ENCODE data around the gene IVNS1ABP. TPM values are rescaled to one million over a fixed set of nuclear protein-coding genes. Genes with fewer than 3 reads are reported as not detected.

Gene IVNS1ABP
- total and polyA plus RNA-seq, 2 of the 13 experiments (the other 11 are each of a cell fraction or from before 2014, with no cell fraction given) = 49.1 to 51.7 TPM

- TF ChIP-seq E2F2 (CRISPR knock-in tag; IDR thresholded peaks at IDR 0.05; ENCODE audit: borderline replicate concordance) (no peak), MLLT10 (CRISPR knock-in tag; IDR thresholded peaks at IDR 0.05) (no peak), CHCHD3 (CRISPR knock-in tag; IDR thresholded peaks at IDR 0.05) (no peak), NFRKB (IDR thresholded peaks at IDR 0.05) (no peak), BRF2 (CRISPR knock-in tag; IDR thresholded peaks at IDR 0.05) (no peak)
Measured at GRCh38 chr1:185265314-185265713, 51.7 kb downstream of the IVNS1ABP start (continued).

- H3K4me1 ChIP-seq (ENCODE audit: insufficient read depth, low read length) = peaks cover 12% of the 10 kb centered on the region
- no peaks in the 10 kb centered on the region for H3K36me3 ChIP-seq (replicated peaks in 1 of 2; ENCODE audit: control insufficient read depth in 1 of 2, insufficient read depth in 2 of 2, low read length in 2 of 2)
- no peaks in the 10 kb centered on the region for H3K79me2 ChIP-seq (ENCODE audit: insufficient read depth, low read length)
- 75% methylated on average over 1 of the region's 1 CpG for WGBS (ENCODE audit: low lambda C conversion rate)
- no peak overlapping the region for H2AFZ ChIP-seq (ENCODE audit: low read length)
- no peaks in the 10 kb centered on the region for H4K20me1 ChIP-seq (ENCODE audit: insufficient read depth, low read length)
- no peak overlapping the region for H3K9ac ChIP-seq (ENCODE audit: insufficient read depth, low read depth, low read length)
- no peaks in the 10 kb centered on the region for H3K9me3 ChIP-seq (ENCODE audit: low read length)
- ATAC-seq (no peak), DNase-seq (ENCODE audit: low spot score) (no peak), FAIRE-seq (no peak)
- ChIA-PET CTCF (ENCODE audit: low intra/inter-chr PET ratio, low total read pairs) (no interaction called here), POLR2A (no interaction called here)
- H3K27ac ChIP-seq (ENCODE audit: extremely low read length, insufficient read depth, low read length) = no peak overlapping the region
- in situ Hi-C loops (cut with HindIII; ENCODE audit: extremely low pct_ligation_motif_present, low pct_unique_long_range_greater_than_20kb) (no loop called here), intact Hi-C loops (cut with micrococcal nuclease; ENCODE audit: unreplicated experiment) (no loop called here)
- no peaks in the 10 kb centered on the region; a peak in 1 of 5 replicates for H3K27me3 ChIP-seq (ENCODE audit: control insufficient read depth in 1 of 2, insufficient read depth in 2 of 2, low read length in 2 of 2)
- no peak overlapping the region for H3K4me2 ChIP-seq (ENCODE audit: low read depth, low read length)
- H3K4me3 ChIP-seq (replicated peaks in 1 of 3; ENCODE audit: insufficient read depth in 1 of 3, low read depth in 2 of 3, low read length in 3 of 3) = no peak overlapping the region
- no TSS peak for BruUV-seq (replicated peaks)
- TF ChIP-seq NPAS2 (CRISPR knock-in tag; IDR thresholded peaks at IDR 0.05; ENCODE audit: borderline replicate concordance) (no peak), AHR (CRISPR knock-in tag; IDR thresholded peaks at IDR 0.05) (no peak), ZNF430 (CRISPR knock-in tag; IDR thresholded peaks at IDR 0.05) (no peak), ZNF326 (CRISPR knock-in tag; IDR thresholded peaks at IDR 0.05; ENCODE audit: borderline replicate concordance) (no peak), ZGPAT (CRISPR knock-in tag; IDR thresholded peaks at IDR 0.05) (no peak), BATF2 (CRISPR knock-in tag; IDR thresholded peaks at IDR 0.05) (no peak), NCOA2 (CRISPR knock-in tag; IDR thresholded peaks at IDR 0.05) (no peak), ARID2 (CRISPR knock-in tag; IDR thresholded peaks at IDR 0.05; ENCODE audit: borderline replicate concordance) (no peak), ZFYVE20 (CRISPR knock-in tag; IDR thresholded peaks at IDR 0.05; ENCODE audit: borderline replicate concordance, low read depth) (no peak), KDM5A (IDR thresholded peaks at IDR 0.05; ENCODE audit: borderline replicate concordance, low read length) (no peak), ZNF841 (CRISPR knock-in tag; IDR thresholded peaks at IDR 0.05; ENCODE audit: borderline replicate concordance) (no peak), ZNF772 (CRISPR knock-in tag; IDR thresholded peaks at IDR 0.05) (no peak), E2F2 (CRISPR knock-in tag; IDR thresholded peaks at IDR 0.05; ENCODE audit: borderline replicate concordance) (no peak), DDIT3 (CRISPR knock-in tag; IDR thresholded peaks at IDR 0.05) (no peak), FOXK2 (IDR thresholded peaks at IDR 0.05) (no peak)
Measured at GRCh38 chr1:185263780-185264179, 53.3 kb downstream of the IVNS1ABP start.

Measured in HepG2 (cell line).